GM23248 (cell line): Measurements from ENCODE around the gene S100A1.

Experiments
- EZH2 ChIP-seq: fragments of 200-600 bp; sonication (generic); IDR thresholded peaks from 2 replicates; pipeline ENCODE4 v1.6.1; 2018; ENCODE audit warnings: antibody characterized with exemption, mild to moderate bottlenecking; ENCODE audit not compliant: insufficient read depth, poor library complexity, severe bottlenecking
- EZH2phosphoT487 ChIP-seq: fragments of 200-600 bp; sonication (generic); IDR thresholded peaks from 2 replicates; pipeline ENCODE4 v1.6.1; 2018; ENCODE audit warnings: antibody characterized with exemption, moderate library complexity, mild to moderate bottlenecking, low read depth; ENCODE audit not compliant: insufficient read depth

DNA sequence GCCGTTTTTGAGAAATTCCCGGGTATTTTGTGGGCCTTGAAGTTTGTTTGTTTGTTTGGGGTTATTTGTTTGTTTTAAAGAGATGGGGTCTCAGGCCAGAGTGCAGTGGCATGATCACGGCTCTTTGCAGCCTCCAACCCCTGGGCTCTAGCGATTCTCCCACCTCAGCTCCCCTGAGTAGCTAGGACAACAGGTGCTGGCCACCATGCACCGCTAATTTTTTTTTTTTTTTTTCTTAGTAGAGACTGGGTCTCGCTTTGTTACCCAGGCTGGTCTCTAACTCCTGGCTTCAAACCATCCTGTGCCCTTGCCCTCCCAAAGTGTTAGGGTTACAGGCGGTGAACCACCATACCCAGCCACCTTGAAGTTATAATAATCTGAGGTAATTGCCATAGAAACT, 7.6 kb downstream of the S100A1 start:
- no peak for TF ChIP-seq EZH2
- no peak for TF ChIP-seq EZH2phosphoT487
